Islet of Langerhans (tissue), 1 donor: Measurements from ENCODE around the gene CSMD2.

Source experiments
- FAIRE-seq: peaks from one replicate; lab custom pipeline; 2011; peaks lifted over from hg19 to GRCh38; lab: Jason Lieb, UNC

The CSMD2 gene

GRCh38 chr1:33670567-33670966, 494.5 kb downstream of the CSMD2 start:
- no peak for FAIRE-seq

- FAIRE-seq = no peak
These were observed 496.3 kb downstream of the CSMD2 start for GRCh38 chr1:33668695-33669094.

GRCh38 chr1:33667386-33668282, 497.4 kb downstream of the CSMD2 start:
- FAIRE-seq = no peak

- FAIRE-seq = no peak
These were observed 498.4 kb downstream of the CSMD2 start for GRCh38 chr1:33666616-33667015.

GRCh38 chr1:33661811-33662454, 503.1 kb downstream of the CSMD2 start:
- FAIRE-seq = no peak

- FAIRE-seq = no peak
These were observed 504.1 kb downstream of the CSMD2 start for GRCh38 chr1:33660956-33661355.

GRCh38 chr1:33660244-33660643, 504.8 kb downstream of the CSMD2 start:
- no peak for FAIRE-seq

- FAIRE-seq = no peak
These were observed 505.4 kb downstream of the CSMD2 start for GRCh38 chr1:33659641-33660040.

- no peak for FAIRE-seq
These were observed 507.2 kb downstream of the CSMD2 start for GRCh38 chr1:33657833-33658232.

- FAIRE-seq = no peak
These were observed 508.5 kb downstream of the CSMD2 start for GRCh38 chr1:33656467-33657005.

GRCh38 chr1:33655496-33655895, 509.5 kb downstream of the CSMD2 start:
- FAIRE-seq = no peak

GRCh38 chr1:33654267-33654834, 510.7 kb downstream of the CSMD2 start:
- FAIRE-seq = no peak

GRCh38 chr1:33653226-33653625, 511.8 kb downstream of the CSMD2 start:
- FAIRE-seq = no peak

GRCh38 chr1:33650708-33651107, 514.3 kb downstream of the CSMD2 start:
- FAIRE-seq = no peak

- FAIRE-seq = no peak
These were observed 515.3 kb downstream of the CSMD2 start for GRCh38 chr1:33649759-33650158.

GRCh38 chr1:33643216-33643615, 521.8 kb downstream of the CSMD2 start:
- no peak for FAIRE-seq

- FAIRE-seq = no peak
These were observed 523.8 kb downstream of the CSMD2 start for GRCh38 chr1:33641104-33641830.

- FAIRE-seq = no peak
These were observed 524.8 kb downstream of the CSMD2 start for GRCh38 chr1:33640114-33640660.

GRCh38 chr1:33637846-33638440, 527.1 kb downstream of the CSMD2 start:
- FAIRE-seq = no peak

GRCh38 chr1:33636209-33636608, 528.8 kb downstream of the CSMD2 start:
- no peak for FAIRE-seq

- no peak for FAIRE-seq
These were observed 529.6 kb downstream of the CSMD2 start for GRCh38 chr1:33635336-33636012.
